Measurements from ENCODE around the gene RAPGEF5.

DNA sequence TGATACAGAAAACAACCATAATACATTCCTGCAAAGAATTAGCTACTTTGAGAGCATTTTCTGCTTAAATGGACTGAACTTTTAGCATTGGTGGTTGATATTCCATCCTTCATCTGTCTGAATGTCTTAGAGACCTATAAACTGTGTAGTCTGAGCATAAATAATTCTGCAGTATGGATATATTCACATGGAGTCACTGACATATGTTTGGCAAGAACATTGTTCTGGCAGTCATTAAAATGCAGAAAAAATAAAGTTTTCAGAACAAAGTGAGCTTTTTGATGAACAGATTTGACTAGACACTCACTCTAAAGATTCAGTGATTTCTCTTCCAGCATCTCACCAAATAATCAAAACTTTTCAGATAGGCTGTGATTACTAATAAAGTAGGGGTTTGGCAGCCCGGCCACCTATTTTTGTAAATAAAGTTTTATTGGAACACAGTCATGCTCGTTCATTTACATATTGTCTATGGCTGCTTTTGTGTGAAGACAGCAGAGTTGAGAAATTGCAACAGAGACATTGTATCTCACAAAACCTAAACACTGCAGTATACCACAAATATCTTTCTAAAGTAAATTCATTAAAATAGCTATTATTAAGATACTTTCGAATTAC is 44.1 kb upstream of the RAPGEF5 start:
- no peak for TF ChIP-seq CHD2 (IDR thresholded peaks at IDR 0.05; ENCODE audit: low read length, partially characterized antibody)
- TF ChIP-seq TAF1 (IDR thresholded peaks at IDR 0.05; ENCODE audit: borderline replicate concordance, low read depth, low read length): no peak
- no peak for TF ChIP-seq CTCF (IDR thresholded peaks at IDR 0.05)
